ENCODE measurements around the gene LAMA5. TPM values are rescaled to one million over a fixed set of nuclear protein-coding genes. Genes with fewer than 3 reads are reported as not detected.

LAMA5 gene
- total RNA-seq, 1 donor from 2014 or later, result 150 TPM

DNA sequence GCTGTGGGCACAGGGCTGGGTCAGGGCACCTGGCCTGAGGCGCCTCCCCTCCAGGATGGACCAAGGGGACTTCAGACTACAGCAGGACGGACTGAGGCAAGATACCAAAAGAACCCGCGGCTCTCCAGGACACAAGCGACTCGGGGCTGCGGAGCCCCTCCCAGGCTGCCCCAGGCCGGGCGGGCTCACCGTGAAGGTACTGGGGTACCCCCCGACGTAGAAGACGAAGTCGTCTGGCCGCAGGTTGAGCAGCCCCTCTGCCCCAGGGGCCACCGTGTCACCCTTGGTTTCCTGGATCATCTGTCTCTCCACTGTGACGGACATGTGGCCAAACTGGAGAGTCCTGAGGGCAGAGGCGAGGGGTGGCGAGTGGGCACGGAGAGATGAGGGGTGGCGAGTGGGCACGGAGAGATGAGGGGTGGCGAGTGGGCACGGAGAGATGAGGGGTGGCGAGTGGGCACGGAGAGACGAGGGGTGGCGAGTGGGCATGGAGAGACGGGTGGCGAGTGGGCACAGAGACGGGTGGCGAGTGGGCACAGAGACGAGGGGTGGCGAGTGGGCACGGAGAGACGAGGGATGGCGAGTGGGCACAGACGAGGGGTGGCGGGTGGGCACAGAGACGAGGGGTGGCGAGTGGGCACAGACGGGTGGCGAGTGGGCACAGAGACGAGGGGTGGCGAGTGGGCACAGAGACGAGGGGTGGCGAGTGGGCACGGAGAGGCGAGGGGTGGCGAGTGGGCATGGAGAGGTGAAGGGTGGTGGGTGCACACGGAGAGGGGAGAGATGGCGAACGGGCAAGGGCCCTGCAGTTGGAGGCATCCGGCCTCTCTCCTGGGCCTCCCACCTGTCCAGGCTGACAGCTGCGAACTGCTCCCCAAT lies 53.4 kb downstream of the LAMA5 start:
- peaks cover 19% of the 10 kb centered on the region for H3K4me1 ChIP-seq
- no peak overlapping the region for H3K4me3 ChIP-seq
- H3K27me3 ChIP-seq, result no peaks in the 10 kb centered on the region
- no peaks in the 10 kb centered on the region for H3K9me3 ChIP-seq
- TF ChIP-seq POLR2A (IDR thresholded peaks at IDR 0.05), result no peak
- TF ChIP-seq, protein P1, sequence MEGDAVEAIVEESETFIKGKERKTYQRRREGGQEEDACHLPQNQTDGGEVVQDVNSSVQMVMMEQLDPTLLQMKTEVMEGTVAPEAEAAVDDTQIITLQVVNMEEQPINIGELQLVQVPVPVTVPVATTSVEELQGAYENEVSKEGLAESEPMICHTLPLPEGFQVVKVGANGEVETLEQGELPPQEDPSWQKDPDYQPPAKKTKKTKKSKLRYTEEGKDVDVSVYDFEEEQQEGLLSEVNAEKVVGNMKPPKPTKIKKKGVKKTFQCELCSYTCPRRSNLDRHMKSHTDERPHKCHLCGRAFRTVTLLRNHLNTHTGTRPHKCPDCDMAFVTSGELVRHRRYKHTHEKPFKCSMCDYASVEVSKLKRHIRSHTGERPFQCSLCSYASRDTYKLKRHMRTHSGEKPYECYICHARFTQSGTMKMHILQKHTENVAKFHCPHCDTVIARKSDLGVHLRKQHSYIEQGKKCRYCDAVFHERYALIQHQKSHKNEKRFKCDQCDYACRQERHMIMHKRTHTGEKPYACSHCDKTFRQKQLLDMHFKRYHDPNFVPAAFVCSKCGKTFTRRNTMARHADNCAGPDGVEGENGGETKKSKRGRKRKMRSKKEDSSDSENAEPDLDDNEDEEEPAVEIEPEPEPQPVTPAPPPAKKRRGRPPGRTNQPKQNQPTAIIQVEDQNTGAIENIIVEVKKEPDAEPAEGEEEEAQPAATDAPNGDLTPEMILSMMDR (IDR thresholded peaks at IDR 0.05), result no peak
- no peak for TF ChIP-seq POLR2AphosphoS5 (IDR thresholded peaks at IDR 0.05; ENCODE audit: insufficient read depth in 1 of 2, low read depth in 1 of 2)
- intact Hi-C loops (cut with DNase I), result no loop called here
- no peak overlapping the region for H3K27ac ChIP-seq
- DNase-seq (ENCODE audit: extremely low spot score in 2 of 2), result no peak
- H3K36me3 ChIP-seq, result peaks cover 0 to 76% of the 10 kb centered on the region in 2 donors

DNA sequence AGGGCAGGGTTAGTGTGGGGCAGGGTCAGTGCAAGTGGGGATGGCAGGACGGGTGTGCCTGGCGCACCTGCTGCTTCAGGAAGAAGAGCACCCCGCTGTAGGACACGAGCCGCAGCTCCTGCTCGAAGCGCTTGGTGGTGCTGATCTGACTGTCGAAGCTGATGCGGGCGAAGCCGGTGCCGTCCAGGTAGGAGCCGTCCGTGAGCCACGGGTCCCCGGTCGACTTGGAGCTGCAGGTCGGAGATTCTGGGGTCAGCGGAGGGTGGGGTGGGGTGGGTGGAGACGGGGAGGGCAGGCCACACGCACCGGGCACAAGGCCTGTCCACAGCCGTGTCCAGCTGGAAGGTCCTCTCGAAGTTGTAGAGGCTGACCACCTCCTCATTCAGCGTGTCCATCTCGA lies 54.1 kb downstream of the LAMA5 start:
- H3K27ac ChIP-seq, result no peak overlapping the region
- intact Hi-C loops (cut with DNase I), result no loop called here
- no peak for TF ChIP-seq POLR2AphosphoS5 (IDR thresholded peaks at IDR 0.05; ENCODE audit: insufficient read depth in 1 of 2, low read depth in 1 of 2)
- TF ChIP-seq, protein P1 (IDR thresholded peaks at IDR 0.05), result no peak
- TF ChIP-seq POLR2A (IDR thresholded peaks at IDR 0.05), result no peak
- no peaks in the 10 kb centered on the region for H3K27me3 ChIP-seq
- no peaks in the 10 kb centered on the region for H3K9me3 ChIP-seq
- H3K4me1 ChIP-seq, result peaks cover 26% of the 10 kb centered on the region
- peaks cover 0 to 82% of the 10 kb centered on the region in 2 donors for H3K36me3 ChIP-seq
- DNase-seq (ENCODE audit: extremely low spot score in 2 of 2), result no peak
- no peak overlapping the region for H3K4me3 ChIP-seq

DNA sequence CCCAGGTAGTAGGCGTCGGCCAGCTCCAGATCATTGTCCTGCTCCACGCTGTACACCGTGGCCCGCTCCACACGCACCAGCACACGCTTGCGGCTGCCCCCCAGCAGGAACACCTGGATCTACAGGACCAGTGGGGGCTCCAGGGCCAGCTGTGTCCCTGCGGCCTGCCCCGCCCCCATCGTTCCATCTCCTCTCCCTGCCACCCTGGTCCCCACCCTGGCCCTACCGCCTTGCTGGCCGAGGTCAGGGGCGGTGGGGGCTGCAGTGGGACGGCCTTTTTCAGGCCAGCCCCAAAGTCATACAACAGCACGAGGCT lies 54.5 kb downstream of the LAMA5 start:
- intact Hi-C loops (cut with DNase I), result no loop called here
- TF ChIP-seq POLR2AphosphoS5 (IDR thresholded peaks at IDR 0.05; ENCODE audit: insufficient read depth in 1 of 2, low read depth in 1 of 2) (no peak), POLR2A (IDR thresholded peaks at IDR 0.05) (no peak)
- TF ChIP-seq, protein P1 (IDR thresholded peaks at IDR 0.05), result no peak
- Histone ChIP-seq H3K4me1 (peaks cover 28% of the 10 kb centered on the region), H3K27me3 (no peaks in the 10 kb centered on the region), H3K27ac (no peak overlapping the region), H3K36me3 (peaks cover 0 to 86% of the 10 kb centered on the region in 2 donors), H3K9me3 (no peaks in the 10 kb centered on the region), H3K4me3 (no peak overlapping the region)
- no peak for DNase-seq (ENCODE audit: extremely low spot score in 2 of 2)

DNA sequence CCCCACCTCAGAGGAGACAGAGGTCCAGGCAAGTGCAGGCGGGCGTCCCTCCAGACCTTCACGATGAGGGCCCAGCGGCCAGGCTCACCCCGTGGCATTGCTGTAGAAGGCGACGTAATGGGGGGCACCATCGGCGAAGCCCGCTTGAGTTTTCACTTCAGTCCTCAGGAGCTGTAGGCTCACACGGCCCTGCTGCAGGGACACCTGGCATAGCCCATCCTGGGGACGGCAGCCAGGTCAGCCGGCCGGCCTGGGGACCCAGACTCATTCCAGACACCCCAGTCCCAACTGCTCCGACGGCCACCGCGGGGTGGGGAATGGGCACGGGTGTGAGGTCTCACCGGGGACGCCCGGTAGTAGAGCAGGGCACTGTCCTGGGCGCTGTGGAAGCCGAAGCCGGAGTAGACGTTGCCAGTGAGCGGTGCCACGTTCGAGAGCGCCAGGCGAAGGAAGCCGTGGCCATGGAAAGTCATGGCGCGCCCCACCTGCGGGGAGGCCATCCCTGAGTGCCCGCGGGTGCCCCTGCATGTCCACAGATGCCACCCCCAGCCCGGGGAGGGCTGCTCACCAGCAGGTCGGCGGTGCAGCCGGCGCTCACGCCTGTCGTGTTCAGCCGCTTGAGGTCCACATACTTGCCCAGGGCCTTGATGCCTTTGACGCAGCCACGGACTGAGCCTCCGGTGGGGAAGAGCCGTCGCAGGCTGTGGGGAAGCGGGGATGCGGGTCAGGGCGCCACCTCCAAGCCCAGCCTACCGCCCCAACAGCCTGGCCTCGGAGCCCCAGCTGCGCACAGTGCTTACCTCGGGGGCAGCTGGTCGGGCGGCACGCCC lies 55.1 kb downstream of the LAMA5 start:
- Histone ChIP-seq H3K4me3 (no peak overlapping the region), H3K27ac (no peak overlapping the region), H3K27me3 (no peaks in the 10 kb centered on the region), H3K4me1 (peaks cover 24% of the 10 kb centered on the region), H3K9me3 (no peaks in the 10 kb centered on the region), H3K36me3 (peaks cover 0 to 86% of the 10 kb centered on the region in 2 donors)
- intact Hi-C loops (cut with DNase I), result no loop called here
- TF ChIP-seq POLR2A (IDR thresholded peaks at IDR 0.05) (no peak), POLR2AphosphoS5 (IDR thresholded peaks at IDR 0.05; ENCODE audit: insufficient read depth in 1 of 2, low read depth in 1 of 2) (no peak)
- TF ChIP-seq, protein P1 (IDR thresholded peaks at IDR 0.05), result no peak
- DNase-seq (ENCODE audit: extremely low spot score in 2 of 2), result no peak

All from vagina (tissue), 2 donors.